ENCODE results near the gene POTEC.
"Not testable (repeated sequence)": the region's sequence is repeated elsewhere in the genome, so short reads cannot be mapped to it uniquely, and the experiment has no call there.

The POTEC gene

GRCh38 chr18:14543446-14543964, at the start of gene POTEC:
POTEC (minus strand) TSS chr18:14543600; CDS start chr18:14543146, 454 bp downstream.
- not testable (repeated sequence) for DNase-seq

- DNase-seq = no peak
Measured at GRCh38 chr18:14577971-14578370, 34.6 kb upstream of the POTEC start.

GRCh38 chr18:14559502-14559901, 16.1 kb upstream of the POTEC start:
- not testable (repeated sequence) for DNase-seq

- not testable (repeated sequence) for DNase-seq
Measured at GRCh38 chr18:14531659-14532058, 11.7 kb downstream of the POTEC start.

- not testable (repeated sequence) for DNase-seq
Measured at GRCh38 chr18:14510707-14511106, 32.7 kb downstream of the POTEC start.

GRCh38 chr18:14503691-14504090, 39.7 kb downstream of the POTEC start:
- not testable (repeated sequence) for DNase-seq

GRCh38 chr18:14501894-14502293, 41.5 kb downstream of the POTEC start:
- not testable (repeated sequence) for DNase-seq

- not testable (repeated sequence) for DNase-seq
Measured at GRCh38 chr18:14489256-14490014, 54.0 kb downstream of the POTEC start.

- DNase-seq = not testable (repeated sequence)
Measured at GRCh38 chr18:14488789-14489188, 54.6 kb downstream of the POTEC start.

- DNase-seq = not testable (repeated sequence)
Measured at GRCh38 chr18:14486926-14487580, 56.3 kb downstream of the POTEC start.

GRCh38 chr18:14479076-14479475, 64.3 kb downstream of the POTEC start:
- DNase-seq = not testable (repeated sequence)

GRCh38 chr18:14475520-14475919, 67.9 kb downstream of the POTEC start:
- DNase-seq = not testable (repeated sequence)

- DNase-seq = not testable (repeated sequence)
Measured at GRCh38 chr18:14474752-14475151, 68.6 kb downstream of the POTEC start.

- DNase-seq = not testable (repeated sequence)
Measured at GRCh38 chr18:14474007-14474720, 69.2 kb downstream of the POTEC start.

- not testable (repeated sequence) for DNase-seq
Measured at GRCh38 chr18:14473250-14474006, 70.0 kb downstream of the POTEC start.

GRCh38 chr18:14471286-14471685, 72.1 kb downstream of the POTEC start:
- not testable (repeated sequence) for DNase-seq

- DNase-seq = not testable (repeated sequence)
Measured at GRCh38 chr18:14470446-14470845, 73.0 kb downstream of the POTEC start.

- DNase-seq = not testable (repeated sequence)
Measured at GRCh38 chr18:14470046-14470445, 73.4 kb downstream of the POTEC start.

GRCh38 chr18:14465989-14466388, 77.4 kb downstream of the POTEC start:
- not testable (repeated sequence) for DNase-seq

Data from stimulated activated CD4-positive, alpha-beta T cell treated with anti-CD3 and anti-CD28 coated beads, Interleukin-4, amount 100 ng/mL, for 1 hour (primary cell).